SJCRH30 (cell line): ENCODE measurements around the gene ZNF213. TPM values are rescaled to one million over a fixed set of nuclear protein-coding genes. Genes with fewer than 3 reads are reported as not detected.
A peak's percentile ranks its signal among the peaks of the same experiment; 100 is the strongest.

Experiments used
- DNase-seq, 2 experiments: peaks; one replicate each; pipeline ENCODE4 v3.0.0-alpha.2; 2015 to 2020
- H3K27ac ChIP-seq: fragments of 250-450 bp; sonication (Bioruptor Pico); 2 replicates; pipeline ENCODE4 v1.5.1; 2020; ENCODE audit warnings: mild to moderate bottlenecking, moderate library complexity
- H3K27me3 ChIP-seq: fragments of 250-450 bp; sonication (Bioruptor Pico); 2 replicates; pipeline ENCODE4 v1.5.1; 2020; ENCODE audit warnings: mild to moderate bottlenecking, moderate library complexity
- H3K36me3 ChIP-seq: fragments of 250-450 bp; sonication (Bioruptor Pico); 2 replicates; pipeline ENCODE4 v1.5.1; 2020; ENCODE audit warnings: mild to moderate bottlenecking, moderate library complexity
- H3K4me1 ChIP-seq: fragments of 250-450 bp; sonication (Bioruptor Pico); 2 replicates; pipeline ENCODE4 v1.5.1; 2020; ENCODE audit warnings: mild to moderate bottlenecking, moderate library complexity
- H3K4me3 ChIP-seq: fragments of 250-450 bp; sonication (Bioruptor Pico); 2 replicates; pipeline ENCODE4 v1.5.1; 2020; ENCODE audit warnings: mild to moderate bottlenecking, moderate library complexity
- H3K9me3 ChIP-seq: fragments of 250-450 bp; sonication (Bioruptor Pico); replicated peaks from 2 replicates; pipeline ENCODE4 v1.5.1; 2020; ENCODE audit warnings: mild to moderate bottlenecking, moderate library complexity
- total RNA-seq: library from RNA; depleted of rRNA; stranded (reverse); fragments of >200 nt; shearing (Covaris generic); gene quantifications from 2 replicates; pipeline ENCODE4 v1.2.3, GENCODE V29; 2014

Gene ZNF213
- total RNA-seq, 1 experiment from 2014 or later: 2.5 TPM

DNA sequence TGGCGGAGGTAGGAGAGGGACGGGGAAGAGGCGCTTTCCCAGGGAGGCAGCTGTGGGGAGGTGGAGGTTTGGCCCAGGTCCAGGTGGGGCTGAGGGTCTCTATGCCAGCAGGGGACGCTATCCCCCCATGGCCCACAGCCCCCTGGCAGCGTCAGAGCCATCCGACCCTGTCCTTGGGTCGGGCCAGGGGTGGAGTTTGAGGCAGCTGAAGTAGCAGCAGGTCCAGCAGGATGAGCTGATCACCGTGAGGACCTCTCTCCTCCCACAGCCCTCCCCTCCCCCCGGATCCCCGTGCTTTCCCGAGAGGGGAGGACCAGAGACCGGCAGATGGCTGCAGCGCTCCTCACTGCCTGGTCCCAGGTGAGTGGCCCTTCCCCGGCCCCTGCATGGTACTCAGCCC is 19.3 kb upstream of the ZNF213 start:
- Histone ChIP-seq H3K27me3 (no peaks in the 10 kb centered on the region), H3K36me3 (peaks cover 35% of the 10 kb centered on the region), H3K27ac (no peak overlapping the region), H3K4me3 (no peak overlapping the region), H3K9me3 (no peaks in the 10 kb centered on the region), H3K4me1 (peaks cover 12% of the 10 kb centered on the region)
- DNase-seq: no peak

DNA sequence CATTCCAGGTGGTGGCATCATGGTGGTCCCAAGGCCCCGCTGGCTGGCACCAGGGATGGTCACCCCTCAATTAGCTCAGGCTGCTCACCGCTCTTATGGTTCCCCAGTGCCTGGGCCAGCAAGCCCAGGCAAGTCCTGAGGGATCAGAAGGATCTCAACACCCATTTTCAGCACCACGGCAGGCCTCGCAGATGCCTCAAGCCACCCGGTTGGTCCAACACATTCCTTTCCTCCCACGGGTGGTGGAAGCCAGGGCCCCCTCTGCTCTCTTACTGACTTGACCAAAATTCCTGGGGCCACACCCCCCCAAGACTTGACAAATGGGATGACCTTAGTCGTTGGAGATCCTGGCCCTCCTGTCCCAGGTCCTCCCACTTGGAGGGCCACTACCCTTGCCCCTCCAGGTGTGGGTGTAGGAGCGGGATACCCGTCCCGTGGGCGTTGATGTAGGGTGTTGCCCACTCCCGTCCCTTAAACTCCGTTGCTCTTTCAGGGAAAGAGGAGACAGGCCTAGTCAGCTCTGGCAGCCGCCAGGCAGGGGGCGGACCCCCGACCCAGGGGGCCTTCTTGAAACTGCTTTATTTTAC is 16.5 kb upstream of the ZNF213 start:
- no peak for DNase-seq
- H3K36me3 ChIP-seq: peaks cover 35% of the 10 kb centered on the region

DNA sequence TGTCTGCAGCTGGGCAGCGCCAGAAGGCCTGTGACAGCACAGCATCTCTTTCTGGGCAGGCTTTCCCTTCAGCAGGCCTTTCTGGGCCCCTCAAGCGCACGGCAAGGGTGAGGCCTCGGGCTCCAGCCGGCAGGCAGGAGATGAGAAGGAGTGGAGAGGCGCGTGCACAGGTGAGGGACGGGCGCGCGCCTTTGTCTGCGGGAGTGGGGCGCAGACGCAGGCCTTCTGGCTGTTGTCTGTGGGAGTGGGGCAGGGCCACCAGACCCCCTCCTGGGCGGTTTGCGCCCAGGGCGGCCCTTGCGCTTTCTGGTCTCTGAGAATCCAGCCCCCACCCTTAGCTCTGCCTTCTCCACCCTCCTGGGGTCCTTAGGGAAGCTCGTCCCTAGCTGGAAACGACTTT is 16.0 kb upstream of the ZNF213 start:
- Histone ChIP-seq H3K9me3 (no peaks in the 10 kb centered on the region), H3K27me3 (no peaks in the 10 kb centered on the region), H3K4me3 (no peak overlapping the region), H3K36me3 (peaks cover 35% of the 10 kb centered on the region), H3K4me1 (peaks cover 35% of the 10 kb centered on the region), H3K27ac (no peak overlapping the region)
- no peak for DNase-seq

More for the DNA sequence above, 16.5 kb upstream of the ZNF213 start:
- no peak overlapping the region for H3K4me3 ChIP-seq
- no peaks in the 10 kb centered on the region for H3K27me3 ChIP-seq
- H3K4me1 ChIP-seq: peaks cover 32% of the 10 kb centered on the region
- H3K27ac ChIP-seq: no peak overlapping the region
- H3K9me3 ChIP-seq: no peaks in the 10 kb centered on the region

DNA sequence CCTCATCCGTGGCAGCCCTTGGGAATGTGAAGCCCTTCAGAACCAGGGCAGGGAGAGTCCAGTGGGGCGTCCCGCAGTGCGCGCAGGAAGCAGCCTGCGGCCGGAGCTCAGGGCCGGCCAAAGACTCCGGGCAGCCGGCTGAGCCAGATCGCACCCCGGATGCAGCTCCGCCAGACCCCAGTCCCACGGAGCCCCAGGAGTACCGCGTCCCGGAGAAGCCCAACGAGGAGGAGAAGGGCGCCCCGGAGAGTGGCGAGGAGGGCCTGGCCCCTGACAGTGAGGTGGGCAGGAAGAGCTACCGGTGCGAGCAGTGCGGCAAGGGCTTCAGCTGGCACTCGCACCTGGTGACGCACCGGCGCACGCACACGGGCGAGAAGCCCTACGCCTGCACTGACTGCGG is 15.5 kb upstream of the ZNF213 start:
- no peaks in the 10 kb centered on the region for H3K27me3 ChIP-seq
- H3K27ac ChIP-seq: no peak overlapping the region
- DNase-seq: no peak
- H3K4me3 ChIP-seq: no peak overlapping the region
- peaks cover 35% of the 10 kb centered on the region for H3K36me3 ChIP-seq
- peaks cover 32% of the 10 kb centered on the region for H3K4me1 ChIP-seq
- no peaks in the 10 kb centered on the region for H3K9me3 ChIP-seq

DNA sequence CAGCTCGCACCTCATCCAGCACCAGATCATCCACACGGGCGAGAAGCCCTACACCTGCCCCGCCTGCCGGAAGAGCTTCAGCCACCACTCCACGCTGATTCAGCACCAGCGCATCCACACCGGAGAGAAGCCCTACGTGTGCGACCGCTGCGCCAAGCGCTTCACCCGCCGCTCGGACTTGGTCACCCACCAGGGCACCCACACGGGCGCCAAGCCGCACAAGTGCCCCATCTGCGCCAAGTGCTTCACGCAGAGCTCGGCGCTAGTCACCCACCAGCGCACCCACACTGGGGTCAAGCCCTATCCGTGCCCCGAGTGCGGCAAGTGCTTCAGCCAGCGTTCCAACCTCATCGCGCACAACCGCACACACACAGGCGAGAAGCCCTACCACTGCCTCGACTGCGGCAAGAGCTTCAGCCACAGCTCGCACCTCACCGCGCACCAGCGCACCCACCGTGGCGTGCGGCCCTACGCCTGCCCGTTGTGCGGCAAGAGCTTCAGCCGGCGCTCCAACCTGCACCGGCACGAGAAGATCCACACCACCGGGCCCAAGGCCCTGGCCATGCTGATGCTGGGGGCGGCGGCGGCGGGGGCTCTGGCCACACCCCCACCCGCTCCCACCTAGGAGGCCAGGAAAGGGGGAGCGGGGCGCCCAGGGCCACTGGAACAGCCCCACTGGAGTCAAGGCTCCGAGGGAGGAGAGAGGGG is 15.0 kb upstream of the ZNF213 start:
- H3K4me1 ChIP-seq: peaks cover 27% of the 10 kb centered on the region
- no peaks in the 10 kb centered on the region for H3K9me3 ChIP-seq
- no peak overlapping the region for H3K27ac ChIP-seq
- H3K36me3 ChIP-seq: peaks cover 35% of the 10 kb centered on the region
- DNase-seq: no peak
- no peak overlapping the region for H3K4me3 ChIP-seq
- H3K27me3 ChIP-seq: no peaks in the 10 kb centered on the region

DNA sequence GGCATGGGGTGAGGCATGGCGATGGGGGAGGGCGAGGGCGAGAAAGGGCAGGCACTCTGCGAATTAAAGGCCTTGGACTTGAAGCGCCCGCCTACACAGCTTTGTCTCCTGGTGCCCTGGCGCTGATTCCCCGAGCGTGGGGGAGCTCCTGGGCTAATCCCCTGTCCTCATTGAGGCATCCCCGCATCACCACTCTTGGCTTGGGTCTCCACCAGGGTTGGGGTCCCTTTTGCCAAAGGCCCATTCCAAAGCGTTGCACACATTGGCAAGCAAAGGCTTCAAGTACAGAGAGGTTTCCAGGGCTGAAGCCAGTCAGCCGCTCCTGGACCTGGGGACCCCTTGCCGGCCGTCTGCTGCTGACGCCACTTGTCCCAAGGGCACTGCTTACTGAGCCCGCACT is 14.4 kb upstream of the ZNF213 start:
- Histone ChIP-seq H3K4me3 (no peak overlapping the region), H3K4me1 (peaks cover 28% of the 10 kb centered on the region), H3K27ac (no peak overlapping the region), H3K9me3 (no peaks in the 10 kb centered on the region), H3K27me3 (no peaks in the 10 kb centered on the region), H3K36me3 (peaks cover 32% of the 10 kb centered on the region)
- DNase-seq: no peak

DNA sequence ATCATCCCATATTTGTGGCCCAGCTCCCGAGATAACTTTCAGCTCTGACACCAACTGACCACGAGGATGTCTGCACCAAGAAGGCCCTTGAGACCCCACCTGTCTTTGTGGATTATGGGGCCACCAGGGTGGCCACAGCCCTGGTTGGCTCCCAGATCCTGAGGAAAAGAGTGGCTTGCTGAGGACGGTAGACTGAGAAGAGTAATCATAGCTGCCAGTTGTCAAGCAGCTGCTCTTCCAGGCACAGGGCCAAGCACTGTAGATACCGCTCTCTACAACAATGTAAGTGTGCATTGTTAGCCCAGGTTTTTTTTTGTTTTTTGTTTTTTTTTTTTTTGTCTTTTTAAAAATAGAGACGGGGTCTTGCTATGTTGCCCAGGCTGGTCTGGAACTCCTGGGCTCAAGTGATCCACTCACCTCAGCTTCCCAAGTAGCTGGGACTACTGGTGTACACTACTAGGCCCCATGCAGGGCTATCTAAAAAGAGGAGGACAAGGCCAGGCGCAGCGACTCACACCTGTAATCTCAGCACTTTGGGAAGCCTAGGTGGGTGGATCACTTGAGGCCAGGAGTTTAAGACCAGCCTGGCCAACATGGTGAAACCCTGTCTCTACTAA is 12.9 kb upstream of the ZNF213 start:
- no peaks in the 10 kb centered on the region for H3K9me3 ChIP-seq
- DNase-seq: peak; percentile 95 to 96
- H3K4me3 ChIP-seq: no peak overlapping the region
- H3K27me3 ChIP-seq: no peaks in the 10 kb centered on the region
- peak overlapping the region; percentile 55 for H3K27ac ChIP-seq
- peaks cover 20% of the 10 kb centered on the region for H3K36me3 ChIP-seq
- peaks cover 28% of the 10 kb centered on the region for H3K4me1 ChIP-seq

DNA sequence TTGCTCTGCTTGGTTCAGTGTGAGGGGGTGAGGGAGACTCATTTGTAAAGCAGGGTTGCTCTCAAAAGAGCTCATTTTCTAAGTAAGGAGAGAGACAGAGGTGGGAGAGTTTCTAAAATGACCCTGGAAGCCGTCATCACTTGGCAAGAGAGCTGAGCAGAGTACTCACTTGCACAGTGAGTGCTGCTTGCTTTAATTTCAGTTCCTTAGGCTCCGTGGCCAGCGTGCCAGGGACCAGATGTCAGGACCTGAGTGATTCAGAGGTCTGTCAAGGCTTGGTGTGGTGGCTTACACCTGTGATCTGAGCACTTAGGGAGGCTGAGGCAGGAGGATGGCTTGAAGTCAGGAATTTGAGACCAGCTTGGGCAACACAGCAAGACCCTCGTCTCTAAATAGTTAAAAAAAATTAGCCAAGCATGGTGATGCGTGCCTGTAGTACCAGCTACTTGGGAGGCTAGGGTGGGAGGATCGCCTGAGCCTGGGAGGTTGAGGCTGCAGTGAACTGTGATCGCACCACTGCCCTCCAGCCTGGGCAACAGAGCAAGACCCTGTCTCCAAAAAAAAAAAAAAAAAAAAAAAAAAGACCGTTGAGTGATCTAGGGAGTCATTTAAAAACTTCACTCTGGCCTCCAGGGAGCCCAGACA is 11.8 kb upstream of the ZNF213 start:
- Histone ChIP-seq H3K27ac (no peak overlapping the region), H3K27me3 (no peaks in the 10 kb centered on the region)
- DNase-seq: no peak

DNA sequence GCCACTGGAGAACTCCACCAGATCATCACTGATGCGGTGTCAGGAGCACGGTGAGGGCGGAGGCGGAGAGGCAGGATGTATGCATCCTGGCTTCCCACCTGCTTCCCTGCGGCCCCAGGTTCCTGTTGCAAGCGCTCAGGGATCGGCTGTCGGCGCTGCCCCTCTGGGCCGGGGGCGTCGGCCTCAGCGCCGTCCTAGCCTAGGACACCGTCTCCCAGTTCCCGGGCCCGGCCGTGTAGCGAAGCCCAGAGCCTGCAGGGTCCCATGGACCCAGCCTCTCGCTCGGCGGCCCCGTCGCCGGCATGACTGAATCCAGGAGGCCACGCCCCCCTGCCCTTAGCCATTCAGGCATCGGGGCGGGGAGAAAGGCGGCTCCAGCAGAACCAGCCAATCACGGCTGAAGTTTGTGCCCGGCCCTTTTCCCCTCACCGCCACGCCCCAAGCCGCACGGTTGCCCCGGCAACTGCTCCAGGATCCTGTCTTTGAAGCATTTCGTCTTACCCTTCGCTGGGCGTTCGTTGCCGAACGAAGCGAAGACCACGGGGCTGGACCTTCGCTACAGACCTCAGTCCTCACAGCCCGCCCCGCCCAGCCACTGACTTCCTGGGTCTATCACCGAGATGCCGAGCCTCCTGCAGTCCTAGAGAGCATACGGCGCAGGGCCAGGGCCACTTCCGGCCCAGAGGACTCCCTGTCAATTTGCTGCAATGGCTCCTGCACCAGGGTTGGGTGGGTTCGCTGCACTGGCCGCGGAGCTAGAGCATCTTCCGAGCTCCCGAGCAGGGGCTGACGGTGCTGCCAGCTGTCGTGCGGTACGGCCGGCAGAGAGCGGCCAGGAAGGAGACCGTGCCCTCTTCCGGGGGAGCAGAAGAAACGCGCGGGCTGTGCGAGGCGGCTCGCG is 10.6 kb upstream of the ZNF213 start:
- Histone ChIP-seq H3K4me1 (peaks cover 39% of the 10 kb centered on the region), H3K27ac (peak overlapping the region; percentile 56), H3K4me3 (peak overlapping the region; percentile 56), H3K36me3 (peaks cover 11% of the 10 kb centered on the region), H3K27me3 (no peaks in the 10 kb centered on the region), H3K9me3 (no peaks in the 10 kb centered on the region)
- DNase-seq: peak; percentile 96 to 97

More for the DNA sequence above, 11.8 kb upstream of the ZNF213 start:
- peaks cover 37% of the 10 kb centered on the region for H3K4me1 ChIP-seq
- no peak overlapping the region for H3K4me3 ChIP-seq
- peaks cover 17% of the 10 kb centered on the region for H3K36me3 ChIP-seq
- no peaks in the 10 kb centered on the region for H3K9me3 ChIP-seq

DNA sequence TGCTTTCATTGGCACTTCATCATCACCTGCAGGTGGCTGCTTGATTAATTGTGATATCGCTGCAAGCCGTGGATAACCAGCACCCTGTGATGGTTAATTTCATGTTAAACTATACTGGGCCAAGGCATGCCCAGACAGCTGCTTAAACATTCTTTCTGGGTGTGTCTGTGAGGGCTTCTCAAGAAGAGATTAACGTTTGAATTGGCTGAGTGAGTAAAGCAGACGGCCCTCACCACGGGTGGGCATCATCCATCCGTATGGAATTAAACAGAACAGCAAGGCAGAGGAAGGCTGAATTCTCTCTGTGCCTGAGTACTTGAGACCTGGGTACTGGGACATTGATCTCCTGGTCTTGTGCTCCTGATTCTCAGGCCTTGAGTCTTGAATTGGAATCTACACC is 7.1 kb upstream of the ZNF213 start:
- H3K9me3 ChIP-seq: no peaks in the 10 kb centered on the region
- H3K4me3 ChIP-seq: no peak overlapping the region
- H3K27me3 ChIP-seq: no peaks in the 10 kb centered on the region
- peak; percentile 50 to 53 for DNase-seq
- H3K36me3 ChIP-seq: peaks cover 21% of the 10 kb centered on the region
- peaks cover 21% of the 10 kb centered on the region for H3K4me1 ChIP-seq
- H3K27ac ChIP-seq: no peak overlapping the region; the same call in 1 of the 2 replicates

DNA sequence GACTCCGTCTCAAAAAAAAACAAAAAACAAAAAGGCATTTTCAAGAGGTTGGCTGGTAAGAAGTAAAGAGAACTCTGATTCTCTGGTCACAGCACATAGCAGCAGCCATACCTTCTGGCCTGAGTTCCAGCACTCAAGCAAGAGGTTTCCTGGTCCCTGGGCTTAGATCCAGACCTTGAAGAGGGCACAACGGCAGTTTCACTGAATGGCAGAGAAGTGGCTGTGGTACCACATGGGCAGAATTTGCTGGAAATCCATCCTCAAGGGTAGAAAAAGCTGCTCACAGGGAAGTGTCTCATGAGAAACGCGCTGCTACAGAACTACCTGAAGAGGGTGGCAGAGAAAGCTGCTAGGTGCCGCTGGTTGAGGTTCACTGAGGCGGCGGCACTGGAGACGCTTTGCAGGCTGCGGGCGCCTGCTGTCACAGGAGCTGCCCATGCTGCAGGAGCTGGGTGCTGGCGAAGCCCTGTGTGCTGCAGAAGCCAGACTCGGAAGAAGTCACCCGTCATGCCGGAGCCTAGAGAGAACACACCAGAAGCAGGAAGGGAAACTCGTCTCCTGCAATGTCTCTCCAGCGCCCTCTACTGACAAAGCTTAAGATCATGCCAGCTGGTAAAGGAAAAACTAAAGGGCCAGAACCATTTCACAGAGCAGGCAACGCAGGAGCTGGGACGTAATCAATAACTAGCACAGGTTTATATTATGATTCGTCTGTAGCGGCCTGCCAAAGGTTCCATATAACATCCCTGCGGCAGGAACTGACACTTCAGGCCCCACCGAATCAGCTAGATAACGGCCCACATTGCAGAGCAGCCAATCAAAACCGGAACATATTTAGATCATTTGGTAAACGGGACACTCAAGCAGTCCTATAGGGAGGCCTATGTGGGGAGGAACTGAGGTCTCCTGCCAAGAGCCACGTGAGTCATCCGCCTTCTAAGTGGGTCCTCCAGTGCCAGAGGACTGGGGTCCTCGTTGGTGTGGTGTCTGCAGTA is 5.4 kb upstream of the ZNF213 start:
- no peak overlapping the region for H3K27ac ChIP-seq
- H3K36me3 ChIP-seq: peaks cover 21% of the 10 kb centered on the region
- no peaks in the 10 kb centered on the region for H3K9me3 ChIP-seq
- peaks cover 15% of the 10 kb centered on the region for H3K4me1 ChIP-seq
- no peaks in the 10 kb centered on the region for H3K27me3 ChIP-seq
- H3K4me3 ChIP-seq: no peak overlapping the region
- DNase-seq: peak; percentile 78 to 88

DNA sequence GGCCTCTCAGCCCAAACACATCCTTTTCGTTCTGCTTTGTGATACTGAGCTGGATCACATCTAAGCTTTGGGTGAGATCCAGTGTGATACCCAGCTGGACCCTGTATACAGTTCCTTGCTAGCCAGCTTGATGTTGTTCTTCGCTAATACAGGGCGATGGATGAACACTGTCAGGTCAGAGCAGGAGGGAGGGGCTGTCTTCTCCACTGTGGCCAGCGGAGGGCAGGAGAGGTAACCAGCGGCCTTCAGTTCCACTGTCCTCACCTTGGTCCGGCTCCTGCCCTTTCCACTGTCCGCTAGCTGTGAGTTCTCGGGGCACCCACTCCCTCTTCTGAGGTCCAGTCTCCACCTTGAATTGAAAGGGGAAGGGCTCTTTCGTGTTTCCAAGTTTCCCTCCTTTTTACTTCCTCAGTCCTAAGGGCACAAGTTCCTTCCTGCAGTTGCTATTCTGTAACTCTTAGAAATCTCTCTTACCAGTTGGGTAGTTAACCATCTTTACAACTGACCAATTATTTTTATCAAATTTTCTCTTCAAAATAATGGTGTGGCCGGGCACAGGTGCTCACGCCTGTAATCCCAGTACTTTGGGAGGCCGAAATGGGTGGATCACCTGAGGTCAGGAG is 3.0 kb upstream of the ZNF213 start:
- Histone ChIP-seq H3K36me3 (peaks cover 21% of the 10 kb centered on the region), H3K27me3 (no peaks in the 10 kb centered on the region), H3K27ac (no peak overlapping the region), H3K4me1 (peaks cover 11% of the 10 kb centered on the region), H3K9me3 (no peaks in the 10 kb centered on the region), H3K4me3 (no peak overlapping the region)
- DNase-seq: peak; percentile 48 to 67

DNA sequence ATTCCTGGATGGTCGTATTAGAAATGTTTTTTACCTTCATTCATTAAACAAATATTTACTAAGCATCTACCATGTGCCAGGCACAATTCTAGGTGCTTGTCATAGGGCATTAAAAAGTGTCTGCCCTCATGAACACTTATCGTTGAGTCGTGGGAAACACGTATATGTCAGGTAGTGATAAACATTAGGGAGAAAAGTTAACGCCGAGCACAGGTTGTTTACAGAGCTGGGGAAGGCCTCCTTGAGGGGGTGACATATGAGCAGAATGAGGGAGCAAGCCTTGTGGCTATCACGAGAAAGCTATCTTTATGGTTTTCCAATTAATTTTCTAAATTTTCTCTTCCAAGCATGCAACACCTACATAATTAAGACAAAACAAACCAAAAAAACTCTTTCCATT is 985 bp upstream of the ZNF213 start:
- Histone ChIP-seq H3K4me1 (no peaks in the 10 kb centered on the region), H3K27ac (peak overlapping the region; percentile 76), H3K9me3 (no peaks in the 10 kb centered on the region), H3K36me3 (peaks cover 18% of the 10 kb centered on the region), H3K4me3 (peak overlapping the region; percentile 97), H3K27me3 (no peaks in the 10 kb centered on the region)
- no peak for DNase-seq
